Measurements from ENCODE around the gene SIRT5. TPM values are rescaled to one million over a fixed set of nuclear protein-coding genes. Genes with fewer than 3 reads are reported as not detected.
A peak's percentile ranks its signal among the peaks of the same experiment; 100 is the strongest.

SIRT5 gene
- total RNA-seq, 1 experiment from 2014 or later, result 14.3 TPM

DNA sequence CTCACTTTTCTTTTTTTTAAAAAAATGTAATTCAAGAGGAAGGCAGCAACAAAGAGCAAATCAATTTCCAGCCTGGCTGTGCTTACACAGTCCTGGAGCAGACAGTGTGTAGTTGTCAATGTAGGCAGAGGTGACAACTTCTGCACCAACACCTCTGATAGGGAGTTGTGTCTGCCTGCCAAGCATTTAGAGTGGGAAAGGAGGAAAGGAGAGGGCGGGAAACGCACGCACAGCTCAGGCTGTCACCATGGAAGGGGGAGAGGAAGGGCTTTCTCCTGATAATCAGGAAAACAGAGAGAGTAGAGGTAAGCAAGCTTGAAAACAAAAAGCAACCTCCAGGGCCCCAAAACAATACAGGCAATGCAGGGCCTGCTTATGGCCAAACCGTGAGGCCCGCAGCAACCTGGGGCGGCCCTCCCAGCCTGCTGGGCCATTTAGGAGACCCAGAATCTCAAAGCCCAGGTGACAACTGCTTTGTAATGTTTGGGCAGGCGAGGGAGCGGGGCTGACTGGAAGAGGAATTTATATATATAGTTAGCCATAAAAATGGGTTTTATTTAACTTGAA, 45.5 kb upstream of the SIRT5 start:
- no peak overlapping the region for H3K4me2 ChIP-seq (ENCODE audit: insufficient read depth, insufficient read length, low read length)
- Mint-ChIP-seq H3K4me3 (peak overlapping the region in 1 of 2 experiments; percentile 31; a peak in 1 of 5 replicates), H3K9me3 (no peaks in the 10 kb centered on the region), H3K27ac (peak overlapping the region; percentile 4 to 98 (median 68); a peak in 4 of 7 replicates), H3K36me3 (ENCODE audit: insufficient read depth in 1 of 3, low read depth in 3 of 3) (no peaks in the 10 kb centered on the region), H3K4me1 (peaks cover 39% of the 10 kb centered on the region in 2 experiments), H3K27me3 (ENCODE audit: low read depth) (no peaks in the 10 kb centered on the region; the same call in 1 of the 2 replicates)
- H2BK15ac ChIP-seq (ENCODE audit: low read depth, low read length), result no peak overlapping the region
- no peak overlapping the region for H3T11ph ChIP-seq (ENCODE audit: low read length)
- H3K79me1 ChIP-seq (ENCODE audit: insufficient read depth, low read depth, low read length, poor library complexity, severe bottlenecking), result no peaks in the 10 kb centered on the region
- H3K14ac ChIP-seq (ENCODE audit: insufficient read depth, low read length), result no peak overlapping the region; the same call in 1 of the 2 replicates
- H2BK5ac ChIP-seq (ENCODE audit: insufficient read length, low read length), result no peak overlapping the region
- H2BK12ac ChIP-seq (ENCODE audit: insufficient read length, low read depth, low read length), result no peak overlapping the region
- no peak overlapping the region for H4K8ac ChIP-seq (replicated peaks; ENCODE audit: insufficient read length, low read depth, low read length)
- no peak overlapping the region for H4K5ac ChIP-seq (ENCODE audit: insufficient read length, low read depth, low read length)
- no peaks in the 10 kb centered on the region for H3K79me2 ChIP-seq (ENCODE audit: insufficient read depth, low read length)
- peak; percentile 34 for DNase-seq
- no CpG with 5 or more reads among the region's 8 CpGs for WGBS (ENCODE audit: extremely low coverage, insufficient read length, low lambda C conversion rate)
- no peaks in the 10 kb centered on the region for H3K23me2 ChIP-seq (ENCODE audit: insufficient read length, low read depth, low read length, poor library complexity, severe bottlenecking)
- H3K9ac ChIP-seq (ENCODE audit: extremely low read depth, insufficient read length, low read length), result no peak overlapping the region
- H3K27me3 ChIP-seq (ENCODE audit: insufficient read depth, low read length), result no peaks in the 10 kb centered on the region
- no peak overlapping the region for H2BK120ac ChIP-seq (ENCODE audit: low read depth, low read length, poor library complexity, severe bottlenecking)
- H3K4ac ChIP-seq (ENCODE audit: low read depth, low read length), result no peak overlapping the region
- H3K4me1 ChIP-seq (ENCODE audit: insufficient read depth, low read length), result no peaks in the 10 kb centered on the region; the same call in 1 of the 2 replicates
- H3K56ac ChIP-seq (ENCODE audit: insufficient read length, low read depth, low read length), result no peak overlapping the region
- H4K91ac ChIP-seq (ENCODE audit: insufficient read length, low read depth, low read length), result no peak overlapping the region
- no peak overlapping the region for H3K23ac ChIP-seq (ENCODE audit: insufficient read length, low read depth, low read length)
- H3K27ac ChIP-seq (ENCODE audit: insufficient read length, low read depth, low read length), result no peak overlapping the region
- no peak overlapping the region for H2BK20ac ChIP-seq (ENCODE audit: low read depth, low read length, poor library complexity, severe bottlenecking)
- no peaks in the 10 kb centered on the region for H4K20me1 ChIP-seq (ENCODE audit: control insufficient read depth, insufficient read depth, insufficient read length)
- TF ChIP-seq, protein P1, sequence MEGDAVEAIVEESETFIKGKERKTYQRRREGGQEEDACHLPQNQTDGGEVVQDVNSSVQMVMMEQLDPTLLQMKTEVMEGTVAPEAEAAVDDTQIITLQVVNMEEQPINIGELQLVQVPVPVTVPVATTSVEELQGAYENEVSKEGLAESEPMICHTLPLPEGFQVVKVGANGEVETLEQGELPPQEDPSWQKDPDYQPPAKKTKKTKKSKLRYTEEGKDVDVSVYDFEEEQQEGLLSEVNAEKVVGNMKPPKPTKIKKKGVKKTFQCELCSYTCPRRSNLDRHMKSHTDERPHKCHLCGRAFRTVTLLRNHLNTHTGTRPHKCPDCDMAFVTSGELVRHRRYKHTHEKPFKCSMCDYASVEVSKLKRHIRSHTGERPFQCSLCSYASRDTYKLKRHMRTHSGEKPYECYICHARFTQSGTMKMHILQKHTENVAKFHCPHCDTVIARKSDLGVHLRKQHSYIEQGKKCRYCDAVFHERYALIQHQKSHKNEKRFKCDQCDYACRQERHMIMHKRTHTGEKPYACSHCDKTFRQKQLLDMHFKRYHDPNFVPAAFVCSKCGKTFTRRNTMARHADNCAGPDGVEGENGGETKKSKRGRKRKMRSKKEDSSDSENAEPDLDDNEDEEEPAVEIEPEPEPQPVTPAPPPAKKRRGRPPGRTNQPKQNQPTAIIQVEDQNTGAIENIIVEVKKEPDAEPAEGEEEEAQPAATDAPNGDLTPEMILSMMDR (conservative IDR thresholded peaks at IDR 0.05), result no peak
- H2AK5ac ChIP-seq (ENCODE audit: insufficient read length, low read length), result no peak overlapping the region
- peak overlapping the region; percentile 4 for H2AFZ ChIP-seq (ENCODE audit: low read length)
- no peaks in the 10 kb centered on the region for H3K9me3 ChIP-seq (ENCODE audit: control insufficient read depth, low read depth, low read length)
- no peak overlapping the region for H3K18ac ChIP-seq (ENCODE audit: insufficient read length, low read depth, low read length)
